Activated CD4-positive, alpha-beta T cell treated with anti-CD3 and anti-CD28 coated beads, Interleukin-2, Interleukin-6, amounts not matched to agents 100 ng/mL and 50 ng/mL, durations not matched to agents 16 hours and 8 hours (primary cell): Measurements from ENCODE around the gene E2F3.

Experiments
- DNase-seq: peaks from one replicate; pipeline ENCODE4 v3.0.0-alpha.2; 2020

E2F3 gene

DNA sequence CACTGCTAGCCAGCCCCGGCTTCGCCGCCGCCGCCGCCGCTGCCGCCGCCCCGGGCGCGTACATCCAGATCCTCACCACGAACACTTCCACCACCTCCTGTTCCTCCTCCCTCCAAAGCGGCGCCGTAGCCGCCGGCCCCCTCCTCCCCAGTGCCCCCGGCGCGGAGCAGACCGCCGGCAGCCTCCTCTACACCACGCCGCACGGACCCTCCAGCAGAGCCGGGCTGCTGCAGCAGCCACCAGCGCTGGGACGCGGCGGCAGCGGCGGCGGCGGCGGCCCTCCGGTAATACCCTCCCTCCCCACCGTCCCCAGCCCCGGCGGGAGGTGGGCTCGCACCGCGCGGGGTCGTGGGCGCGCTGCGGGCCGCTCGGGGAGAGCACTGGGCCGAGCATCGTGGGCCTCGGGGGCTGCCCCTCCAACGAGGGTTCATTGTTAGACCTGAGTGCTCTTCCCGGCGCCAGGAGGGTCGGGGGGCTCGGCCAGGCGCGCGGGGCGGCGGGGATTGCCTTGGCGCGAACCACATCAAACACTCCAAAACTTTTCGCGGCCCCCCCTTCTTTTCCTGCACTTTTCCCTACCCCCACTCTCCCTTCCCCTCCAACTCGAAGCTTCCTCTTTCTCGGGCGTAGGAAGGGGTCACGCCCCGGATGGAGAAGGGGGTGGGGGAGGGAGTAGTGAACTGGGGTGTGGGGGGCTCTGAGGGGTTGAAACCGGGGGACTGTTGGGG is 827 bp downstream of the E2F3 start:
- peak; percentile 74 for DNase-seq

DNA sequence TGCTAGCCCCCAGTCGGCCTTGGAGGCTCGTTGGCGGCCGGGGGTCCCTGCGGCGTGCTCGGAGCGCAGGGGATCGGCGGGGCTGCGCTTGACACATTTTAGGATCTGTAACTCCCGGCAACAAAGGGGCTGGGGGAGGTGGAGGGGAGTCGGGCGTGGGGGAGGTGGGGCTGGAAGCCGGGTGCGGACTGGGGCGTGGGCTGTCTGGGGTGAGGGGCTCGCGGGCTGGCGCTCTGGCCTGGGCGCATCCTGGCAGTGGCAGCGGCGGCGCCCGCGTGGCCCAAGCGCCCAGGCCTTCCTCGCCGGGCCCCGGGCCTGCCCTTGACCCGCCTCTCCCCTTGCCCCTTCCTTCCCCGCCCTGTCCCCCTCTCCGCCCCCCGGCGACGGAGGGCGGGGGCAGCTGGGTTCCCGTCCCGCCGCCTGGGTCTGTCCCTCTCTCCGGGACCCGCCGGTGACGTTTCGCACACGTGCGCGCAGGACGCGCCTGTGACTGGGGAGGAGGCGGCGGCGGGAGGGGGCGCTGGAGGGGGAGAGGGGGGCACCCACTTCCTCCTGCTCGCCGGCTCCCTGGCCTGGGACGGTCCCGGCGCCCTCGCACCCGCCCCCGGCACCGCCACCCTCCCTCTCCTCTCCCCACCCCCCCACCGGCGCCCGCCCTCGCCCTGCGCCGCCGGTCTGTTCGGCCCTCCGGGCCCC is 1.5 kb downstream of the E2F3 start:
- peak; percentile 96 for DNase-seq

DNA sequence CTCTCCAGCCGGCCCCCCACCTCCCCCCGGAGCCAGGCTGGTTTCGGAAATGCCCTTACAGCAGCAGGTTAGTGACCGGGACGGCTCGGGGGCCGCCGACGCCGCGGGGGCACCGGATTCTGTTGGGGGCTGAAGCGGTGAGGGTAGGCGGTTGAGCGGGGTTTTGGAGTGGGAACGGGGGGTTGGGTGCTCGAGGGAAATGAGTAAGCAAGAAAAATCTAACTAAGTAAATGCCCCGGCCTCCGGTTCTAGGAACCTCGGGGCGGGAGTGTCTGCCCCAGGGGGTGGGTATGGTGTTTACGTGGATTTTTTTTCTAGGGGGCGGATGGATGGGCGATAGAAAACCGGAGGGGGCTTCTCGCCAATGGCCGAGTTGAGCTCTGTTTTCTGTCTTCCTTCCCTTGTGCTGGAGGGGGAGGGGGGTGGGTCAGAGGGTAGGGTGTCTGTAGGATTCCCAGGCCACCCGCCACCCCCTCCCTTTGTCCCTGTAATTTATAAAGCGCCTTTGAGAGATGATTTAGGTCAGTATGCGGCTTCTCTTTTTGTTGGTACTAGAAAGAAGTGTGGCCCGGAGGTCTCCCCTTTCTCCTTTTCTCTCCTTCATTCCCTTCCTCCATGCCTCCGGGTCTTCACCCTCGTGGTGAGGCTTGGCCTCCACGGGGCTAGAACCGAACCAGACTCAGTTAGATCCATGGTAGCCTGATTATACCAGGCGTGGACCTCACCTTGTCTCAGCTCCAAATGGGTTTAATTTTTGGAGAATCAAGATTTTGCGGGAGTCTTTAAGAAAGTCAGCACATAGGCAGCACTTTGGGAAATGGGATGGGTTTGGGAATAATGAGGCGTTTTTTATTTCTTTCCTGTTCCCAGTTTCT is 2.3 kb downstream of the E2F3 start:
- DNase-seq: peak; percentile 86

DNA sequence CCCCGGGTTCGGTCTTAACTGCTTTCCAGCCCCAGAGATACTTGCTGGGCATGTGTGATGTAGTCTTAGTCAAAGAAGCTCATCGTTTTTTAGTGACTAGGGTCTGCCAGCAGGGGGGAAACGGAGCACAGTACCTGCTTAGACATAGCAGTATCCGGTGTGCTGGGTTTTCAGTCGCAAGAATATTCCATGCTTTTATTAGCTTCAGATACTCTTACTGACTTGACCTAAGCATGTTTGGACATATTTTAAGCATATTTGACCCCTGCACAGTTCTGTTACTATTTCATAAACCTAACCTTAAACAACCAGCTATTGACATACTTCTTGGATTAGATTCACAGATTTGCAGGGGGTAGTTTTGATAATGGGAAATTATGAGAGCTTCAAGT is 3.0 kb downstream of the E2F3 start:
- peak; percentile 81 for DNase-seq

DNA sequence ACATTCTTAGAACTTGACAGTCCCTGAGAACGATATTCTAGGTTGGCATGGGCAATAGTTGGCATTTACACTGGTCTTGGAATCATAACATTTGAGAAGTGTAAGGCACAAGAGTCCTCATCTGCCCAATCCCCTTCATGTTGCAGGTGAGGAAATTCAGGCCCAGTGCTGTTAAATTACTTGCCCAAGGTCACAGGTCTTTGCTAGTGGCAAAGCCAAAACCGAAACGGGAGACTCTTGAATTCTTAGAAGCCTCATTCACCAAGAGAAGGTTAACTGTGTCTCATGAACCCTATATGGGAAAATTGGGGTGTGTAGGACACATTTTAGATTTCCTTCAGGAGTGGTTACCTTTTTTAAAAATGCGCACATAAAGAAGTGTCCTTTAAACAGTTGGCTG is 7.2 kb downstream of the E2F3 start:
- DNase-seq: peak; percentile 19

DNA sequence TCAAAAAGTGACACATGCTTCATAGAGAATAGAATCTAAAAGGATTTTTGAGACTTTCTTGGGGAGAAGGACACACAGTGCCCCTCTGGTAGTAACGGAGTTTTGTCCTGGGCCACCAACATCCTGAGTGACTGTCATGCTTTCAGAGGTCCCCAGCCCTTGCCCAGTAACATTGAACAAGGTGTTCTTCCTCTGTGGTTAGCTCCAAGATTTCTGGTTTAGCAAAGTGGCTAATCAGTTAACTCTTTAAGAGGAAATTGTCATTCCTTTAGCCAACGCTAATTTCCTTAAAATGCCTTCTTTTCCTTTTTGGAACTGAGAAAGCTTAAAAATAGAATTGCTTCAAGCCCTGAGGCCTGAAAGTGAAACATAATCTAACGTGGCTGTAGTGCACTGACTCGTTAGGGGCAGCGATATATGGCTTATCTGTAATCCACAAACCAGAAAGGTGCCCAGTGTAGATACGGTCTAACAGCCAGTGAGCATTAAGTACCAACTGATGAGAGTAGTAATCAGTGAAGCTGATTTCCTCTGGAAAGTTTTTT is 7.8 kb downstream of the E2F3 start:
- DNase-seq: peak; percentile 44

DNA sequence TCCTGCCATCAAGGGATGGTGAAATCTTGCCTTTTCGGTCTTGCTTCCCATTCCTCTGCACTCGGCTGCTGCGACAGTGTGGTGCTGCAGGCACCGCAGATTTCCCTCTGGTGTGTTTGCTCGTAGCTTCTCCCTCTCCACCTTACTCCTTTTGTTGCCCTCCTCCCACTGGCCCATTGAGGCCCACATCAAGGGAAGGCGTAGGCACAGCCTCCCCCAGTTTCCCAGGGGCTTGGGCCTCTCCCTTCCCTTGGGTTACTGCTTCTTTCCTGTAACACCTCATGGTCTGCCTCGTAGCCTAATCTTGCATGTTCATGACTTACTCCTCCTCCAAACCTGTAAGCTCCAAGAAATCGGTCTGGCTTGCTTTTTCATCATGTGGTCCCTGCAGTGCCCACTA is 9.9 kb downstream of the E2F3 start:
- DNase-seq: no peak

DNA sequence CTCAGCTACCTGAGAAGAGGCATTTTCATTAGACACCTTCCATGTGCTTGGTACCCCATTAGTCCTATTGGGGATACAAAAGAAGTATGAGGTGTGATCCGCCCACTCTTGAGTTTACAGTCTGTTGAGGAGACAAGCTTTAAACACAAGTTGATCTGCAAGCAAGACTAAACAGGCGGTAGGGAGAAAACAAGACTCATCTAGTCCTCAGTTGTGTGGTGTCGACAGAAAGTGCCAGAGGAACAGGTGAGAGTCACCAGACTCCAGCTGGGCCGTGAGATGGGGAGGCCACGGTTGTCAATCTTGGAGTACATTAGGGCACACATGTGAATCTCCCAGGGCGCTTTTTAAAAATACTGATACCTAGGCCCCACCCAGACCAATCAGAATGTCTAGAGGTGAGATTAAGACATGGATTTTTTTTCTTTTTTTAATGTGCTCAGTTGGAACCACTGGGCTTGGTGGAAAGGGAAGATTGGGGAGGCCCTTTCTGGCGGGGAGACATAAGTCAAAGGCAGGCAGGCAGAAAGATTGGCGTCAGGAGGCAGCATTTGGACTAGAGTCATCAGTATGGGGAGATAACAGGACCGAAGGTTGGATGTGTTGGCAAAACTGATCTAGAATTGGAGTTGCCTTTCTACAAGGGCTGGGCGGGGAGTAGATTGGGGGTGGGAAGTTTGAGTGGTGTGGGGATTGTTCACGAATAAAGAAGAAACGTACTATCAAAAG is 10.4 kb downstream of the E2F3 start:
- DNase-seq: no peak

DNA sequence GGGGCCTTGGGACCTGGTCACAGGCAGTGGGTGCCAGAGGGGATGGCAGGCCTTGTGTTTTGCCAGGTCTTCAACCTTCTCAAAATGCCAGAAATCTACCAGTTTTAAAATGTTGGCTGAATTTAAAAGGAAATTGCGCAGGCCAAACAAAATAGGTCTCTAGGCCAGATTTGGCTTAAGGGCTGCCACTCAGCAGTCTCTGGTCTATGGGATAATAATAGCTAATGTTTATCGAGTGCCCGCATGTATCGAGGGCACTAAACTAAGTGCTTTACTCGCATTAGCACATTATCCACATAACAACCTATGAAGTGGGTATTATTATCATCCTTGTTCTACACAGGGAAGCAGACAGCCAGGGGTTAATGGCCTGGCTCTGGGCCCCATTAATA is 11.0 kb downstream of the E2F3 start:
- no peak for DNase-seq

DNA sequence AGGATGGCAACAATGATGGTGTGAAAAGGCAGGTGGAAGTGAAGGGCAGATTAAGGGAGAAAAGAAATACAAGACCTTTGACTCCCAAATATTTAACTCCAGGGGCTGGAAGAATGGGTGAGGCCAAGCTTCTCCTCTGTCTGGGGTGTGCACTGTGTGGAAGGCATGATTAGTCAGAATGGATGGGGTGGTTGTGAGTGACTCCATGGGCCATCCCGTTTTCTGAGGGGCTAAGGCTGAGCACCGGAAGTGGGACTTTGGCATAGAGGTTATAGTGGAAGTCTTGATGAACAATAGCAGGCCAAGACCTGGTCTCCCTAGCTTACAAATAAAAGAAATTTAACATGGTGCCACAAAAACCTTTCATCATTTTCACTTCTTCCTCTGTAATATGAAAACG is 12.1 kb downstream of the E2F3 start:
- DNase-seq: no peak

DNA sequence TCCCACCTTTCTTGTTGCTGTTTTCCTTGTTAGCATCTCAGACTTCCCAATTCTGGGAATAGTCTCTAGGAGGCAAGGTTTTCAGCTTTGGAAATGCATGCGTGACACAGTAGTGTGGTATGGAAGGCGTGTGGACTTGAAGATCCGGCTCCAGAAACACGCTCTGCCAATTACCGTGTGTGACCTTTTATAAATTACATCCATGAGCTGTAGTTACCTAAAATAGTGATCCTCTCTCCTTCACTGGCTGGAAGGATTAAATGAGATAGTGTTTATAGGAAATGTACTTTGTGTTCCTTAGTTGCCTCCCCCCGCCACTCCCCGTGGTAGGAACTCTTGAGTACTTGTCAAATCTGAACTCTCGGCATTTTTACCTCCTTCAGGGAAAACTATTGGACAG is 13.0 kb downstream of the E2F3 start:
- DNase-seq: no peak

DNA sequence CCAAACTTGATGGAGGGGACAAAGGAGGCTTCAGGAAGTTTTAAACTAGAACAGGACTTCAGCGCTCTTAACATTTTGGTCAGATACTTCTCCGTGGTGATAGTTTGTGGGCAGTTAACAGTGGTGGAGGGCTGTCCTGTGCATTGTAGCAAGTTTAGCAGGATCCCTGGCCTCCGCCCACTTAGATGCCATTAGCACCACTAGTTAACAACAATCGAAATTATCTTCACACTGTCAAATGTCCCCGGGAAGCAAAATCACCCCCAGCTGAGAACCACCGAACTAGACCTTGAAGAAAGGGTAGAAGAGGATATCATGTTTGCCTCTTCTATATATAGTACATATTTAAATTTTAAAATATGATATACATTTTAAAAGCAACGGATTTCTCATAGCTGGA is 13.6 kb downstream of the E2F3 start:
- no peak for DNase-seq

DNA sequence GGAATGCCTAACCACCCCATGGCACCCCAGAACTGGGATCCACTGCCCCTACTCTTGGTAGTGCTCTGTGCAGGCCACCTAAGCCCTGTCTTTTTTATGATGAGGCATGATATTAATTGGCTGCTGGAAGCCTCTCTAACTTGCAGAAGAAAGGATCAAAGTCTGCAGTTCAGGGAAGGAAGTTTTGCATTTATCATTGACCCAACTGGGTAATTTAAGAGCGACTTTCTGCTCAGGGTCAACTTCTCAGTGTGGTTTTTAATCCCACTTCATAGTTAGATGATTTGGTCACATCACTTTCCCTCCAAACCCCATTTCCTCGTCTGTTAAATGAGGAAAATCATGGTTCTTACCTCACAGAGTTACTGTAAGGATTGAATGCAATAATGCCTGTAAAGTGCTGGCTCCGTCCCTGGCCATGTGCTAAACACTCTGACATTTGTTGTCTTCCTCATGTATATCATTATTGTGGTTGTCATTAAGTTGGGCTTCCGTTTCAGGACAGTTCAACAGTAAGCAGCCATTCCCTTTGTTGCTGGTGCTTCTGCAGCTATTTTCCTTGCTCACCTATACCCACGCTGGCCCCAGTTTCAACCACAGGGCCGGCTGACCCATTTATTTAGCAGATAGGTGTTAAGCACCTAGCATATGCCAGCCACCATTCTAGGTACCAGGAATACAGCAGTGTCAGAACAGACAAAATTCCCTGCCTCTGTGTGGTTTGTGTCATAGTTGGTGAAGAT is 14.2 kb downstream of the E2F3 start:
- no peak for DNase-seq

DNA sequence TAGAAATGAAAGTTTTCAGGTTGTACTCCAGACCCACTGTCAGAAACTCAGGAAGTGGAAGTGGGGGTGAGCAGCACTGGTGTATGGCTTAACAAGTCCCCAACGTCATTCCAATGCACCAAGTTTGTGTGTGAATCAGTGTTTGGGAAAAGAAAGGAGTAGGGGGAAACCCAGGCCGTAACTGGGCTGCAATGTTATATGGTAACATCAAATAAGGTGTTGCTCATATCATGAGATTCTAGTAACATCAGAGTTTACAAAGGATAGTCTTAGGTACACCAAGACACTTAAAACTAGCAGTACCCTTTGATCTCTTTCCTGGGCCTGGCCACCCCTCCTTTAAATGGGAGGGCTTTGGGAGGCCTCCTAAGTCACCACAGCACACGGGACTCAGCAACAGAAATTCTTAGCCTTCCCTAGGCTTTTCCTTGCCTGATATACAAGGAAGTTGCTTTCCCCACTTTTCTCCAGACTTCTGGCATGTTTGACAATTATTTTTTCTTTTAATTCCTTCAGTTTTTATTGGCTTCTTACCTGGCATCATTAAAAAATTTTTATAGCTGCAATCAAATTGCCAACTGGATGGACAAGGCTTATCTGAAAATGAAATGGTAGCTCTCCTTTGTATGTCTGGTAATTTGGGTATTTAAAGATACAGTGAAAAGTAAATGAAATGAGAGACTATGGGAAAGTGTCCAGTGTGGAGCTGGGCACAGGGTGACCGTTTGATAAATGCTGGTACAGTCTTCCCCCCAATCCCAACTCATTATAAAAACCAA is 15.1 kb downstream of the E2F3 start:
- no peak for DNase-seq

DNA sequence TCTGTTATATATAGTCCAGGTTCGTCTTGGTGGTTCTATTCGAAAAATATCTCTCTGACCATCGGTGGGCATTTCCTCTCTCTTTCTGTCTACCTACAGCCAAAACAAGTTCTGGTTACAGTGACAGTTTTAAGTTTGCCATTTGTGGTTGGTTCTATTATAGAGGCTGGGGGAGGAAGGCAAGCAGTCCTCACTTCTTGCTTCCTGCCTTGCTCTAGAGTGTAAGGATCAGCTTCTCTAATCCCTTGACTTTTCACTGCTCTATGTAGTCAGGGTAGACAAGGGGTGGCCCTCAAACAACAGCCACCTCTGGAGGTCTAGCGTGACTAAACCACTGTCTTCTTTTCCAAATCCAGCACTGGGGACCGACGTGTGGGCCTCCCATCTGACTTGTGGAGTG is 16.1 kb downstream of the E2F3 start:
- DNase-seq: no peak

DNA sequence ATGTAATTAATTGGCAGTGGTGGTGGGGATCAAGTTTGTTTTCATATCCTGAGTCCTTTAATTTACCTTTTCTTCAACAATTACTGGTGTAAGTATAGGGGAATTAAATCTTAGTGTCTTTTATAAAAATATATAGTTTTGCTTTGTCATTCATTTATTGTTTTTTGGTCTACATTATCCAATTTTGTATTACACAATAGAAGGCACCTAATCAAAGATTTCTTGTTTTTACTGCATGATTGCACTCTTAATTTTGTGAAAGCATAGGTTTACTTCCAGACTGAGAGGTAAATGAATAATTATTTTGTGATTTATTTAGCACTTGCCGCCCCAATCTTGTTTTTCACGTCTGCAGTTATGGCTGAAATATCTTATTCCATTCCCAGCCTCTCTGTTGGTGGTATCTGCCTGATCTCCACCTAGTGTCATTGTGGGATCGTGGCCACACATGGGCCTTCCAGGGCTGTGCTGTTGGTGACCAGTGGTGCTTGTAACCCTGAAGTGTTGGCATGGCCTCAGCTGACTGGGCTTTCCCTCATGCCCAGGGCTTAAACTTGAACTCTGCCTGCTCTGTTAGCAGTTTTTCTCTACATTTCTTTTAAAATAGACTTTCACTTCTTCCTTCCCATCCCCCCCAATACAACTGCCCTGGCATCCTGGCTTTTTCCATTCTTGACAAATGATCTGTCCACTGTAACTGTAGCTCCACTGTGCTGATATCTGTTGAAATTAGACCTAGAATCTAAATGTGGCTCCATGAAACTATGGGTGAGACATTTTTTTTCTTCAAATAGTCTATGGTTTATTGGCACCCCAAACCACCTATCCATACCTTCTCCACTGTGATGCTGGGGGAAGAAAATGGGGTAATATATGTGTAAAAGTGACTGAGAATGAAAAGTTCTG is 24.8 kb downstream of the E2F3 start:
- DNase-seq: no peak

DNA sequence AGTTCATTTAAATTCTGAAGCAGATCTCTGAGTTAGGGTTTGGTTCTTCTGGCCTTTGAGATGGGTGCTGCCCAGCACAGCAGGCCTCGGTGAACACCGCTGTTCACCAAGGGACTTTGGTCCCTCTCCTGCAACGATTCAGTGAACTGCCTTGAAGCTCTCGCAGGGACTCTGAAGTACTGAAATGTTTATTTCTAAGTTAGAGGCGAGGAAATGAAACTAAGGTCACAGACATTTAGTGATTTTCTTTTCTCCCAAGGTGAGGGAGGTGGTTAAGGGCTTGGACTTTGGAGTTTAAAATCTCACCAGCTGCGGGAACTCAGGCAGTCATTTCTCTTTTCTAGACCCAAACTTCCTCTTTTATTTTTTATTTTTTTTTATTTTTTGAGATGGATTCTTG is 26.2 kb downstream of the E2F3 start:
- DNase-seq: no peak

DNA sequence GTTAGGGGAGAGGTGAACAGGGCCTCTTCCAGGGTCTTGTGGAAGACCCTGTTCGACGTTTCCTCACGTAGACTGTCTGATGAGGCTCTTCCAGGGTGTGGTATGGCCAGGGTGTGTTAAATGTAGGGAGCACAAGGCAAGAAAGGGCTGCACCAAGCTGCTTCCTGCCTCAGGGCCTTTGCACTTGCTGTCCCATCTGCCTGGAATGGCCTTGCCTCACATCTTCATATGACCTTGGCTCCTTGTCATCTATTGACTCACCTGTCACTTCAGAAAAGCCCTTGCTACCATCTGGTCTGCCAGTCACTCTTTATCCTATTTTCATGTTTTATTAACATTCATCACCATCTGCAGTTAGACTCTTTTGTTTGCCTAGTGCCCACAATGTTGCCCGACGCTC is 31.0 kb downstream of the E2F3 start:
- no peak for DNase-seq

DNA sequence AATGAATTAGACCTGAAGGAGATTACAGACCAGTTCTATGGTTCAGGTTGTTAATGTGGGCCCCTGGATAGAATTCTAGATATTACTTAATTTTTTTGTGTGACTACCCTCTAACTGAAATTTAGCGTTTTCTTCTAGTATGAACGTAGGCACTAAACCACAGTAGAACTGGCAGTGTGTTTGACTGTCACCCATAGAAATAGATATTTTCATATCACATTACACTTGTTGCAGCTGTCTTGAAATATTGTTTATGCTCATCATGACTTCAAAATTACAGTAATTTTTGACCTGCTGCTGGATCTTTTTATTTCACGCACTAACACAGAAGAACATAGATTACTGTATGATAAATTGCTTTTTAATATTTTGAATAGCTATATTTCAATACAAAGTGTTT is 31.6 kb downstream of the E2F3 start:
- DNase-seq: no peak

DNA sequence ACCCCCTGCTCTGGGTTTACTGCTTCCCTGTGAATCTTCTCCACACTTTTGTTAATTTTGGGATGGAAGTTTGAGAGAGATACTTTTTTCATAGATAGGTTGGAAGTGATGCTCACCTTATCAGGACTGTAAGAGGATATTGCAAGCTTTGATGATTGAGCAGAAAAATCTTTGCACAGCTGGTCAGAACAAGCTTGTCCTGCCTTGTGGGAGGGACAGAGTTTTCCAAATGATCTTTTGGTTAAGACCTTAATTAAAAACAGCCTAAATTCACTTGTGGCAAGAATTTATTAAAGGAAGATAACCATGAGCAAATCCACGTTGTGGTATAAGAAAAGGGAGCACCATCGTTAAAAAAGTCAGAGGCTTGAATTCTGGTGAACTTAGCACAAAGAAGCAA is 32.2 kb downstream of the E2F3 start:
- no peak for DNase-seq
